Measurements from ENCODE around the gene PIP4K2C.

DNA sequence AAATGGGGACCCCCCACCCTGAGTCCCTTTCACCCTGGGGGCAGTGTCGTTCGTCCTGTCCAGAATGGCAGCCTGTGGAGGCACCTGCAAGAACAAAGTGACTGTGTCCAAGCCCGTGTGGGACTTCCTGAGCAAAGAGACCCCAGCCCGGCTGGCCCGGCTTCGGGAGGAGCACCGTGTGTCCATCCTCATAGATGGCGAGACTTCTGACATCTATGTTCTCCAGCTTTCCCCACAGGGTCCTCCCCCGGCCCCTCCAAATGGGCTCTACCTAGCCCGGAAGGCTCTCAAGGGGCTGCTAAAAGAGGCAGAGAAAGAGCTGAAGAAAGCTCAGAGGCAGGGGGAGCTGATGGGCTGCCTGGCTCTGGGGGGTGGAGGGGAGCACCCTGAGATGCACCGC is 15.8 kb downstream of the PIP4K2C start:
- TF ChIP-seq EZH2phosphoT487 (conservative IDR thresholded peaks at IDR 0.05; ENCODE audit: low read length), result no peak
- TF ChIP-seq, protein P1, sequence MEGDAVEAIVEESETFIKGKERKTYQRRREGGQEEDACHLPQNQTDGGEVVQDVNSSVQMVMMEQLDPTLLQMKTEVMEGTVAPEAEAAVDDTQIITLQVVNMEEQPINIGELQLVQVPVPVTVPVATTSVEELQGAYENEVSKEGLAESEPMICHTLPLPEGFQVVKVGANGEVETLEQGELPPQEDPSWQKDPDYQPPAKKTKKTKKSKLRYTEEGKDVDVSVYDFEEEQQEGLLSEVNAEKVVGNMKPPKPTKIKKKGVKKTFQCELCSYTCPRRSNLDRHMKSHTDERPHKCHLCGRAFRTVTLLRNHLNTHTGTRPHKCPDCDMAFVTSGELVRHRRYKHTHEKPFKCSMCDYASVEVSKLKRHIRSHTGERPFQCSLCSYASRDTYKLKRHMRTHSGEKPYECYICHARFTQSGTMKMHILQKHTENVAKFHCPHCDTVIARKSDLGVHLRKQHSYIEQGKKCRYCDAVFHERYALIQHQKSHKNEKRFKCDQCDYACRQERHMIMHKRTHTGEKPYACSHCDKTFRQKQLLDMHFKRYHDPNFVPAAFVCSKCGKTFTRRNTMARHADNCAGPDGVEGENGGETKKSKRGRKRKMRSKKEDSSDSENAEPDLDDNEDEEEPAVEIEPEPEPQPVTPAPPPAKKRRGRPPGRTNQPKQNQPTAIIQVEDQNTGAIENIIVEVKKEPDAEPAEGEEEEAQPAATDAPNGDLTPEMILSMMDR (IDR thresholded peaks at IDR 0.05; ENCODE audit: insufficient read depth, low read length, poor library complexity, severe bottlenecking), result no peak
